GM21737 (cell line): Measurements from ENCODE around the gene LDHD.
A peak's percentile ranks its signal among the peaks of the same experiment; 100 is the strongest.
"Not testable (repeated sequence)": the region's sequence is repeated elsewhere in the genome, so short reads cannot be mapped to it uniquely, and the experiment has no call there.

Experiments
- ATAC-seq: cut with Tn5 transposase; IDR thresholded peaks from one replicate; pipeline ENCODE4 v1.9.1; 2021; ENCODE audit warnings: mild to moderate bottlenecking, moderate library complexity; ENCODE audit not compliant: unreplicated experiment

LDHD gene

DNA sequence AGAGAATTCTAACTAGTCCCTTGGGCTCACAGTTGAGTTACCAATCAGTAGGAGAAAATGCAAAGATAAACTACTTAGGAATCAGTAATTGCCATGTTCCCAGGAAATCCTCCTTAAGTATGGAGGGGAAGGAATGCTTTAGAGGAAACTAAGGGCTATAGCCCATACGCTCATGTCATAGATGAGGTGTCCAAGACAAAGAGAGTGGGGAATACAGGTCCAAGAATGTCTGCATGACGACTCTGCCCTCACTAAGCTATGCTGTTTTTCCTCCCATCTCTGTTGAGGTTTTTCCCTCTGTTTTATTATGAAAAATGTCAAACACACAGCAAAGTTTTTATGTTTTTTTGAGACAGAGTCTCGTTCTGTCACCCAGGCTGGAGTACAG, 16.0 kb downstream of the LDHD start:
- ATAC-seq = no peak

DNA sequence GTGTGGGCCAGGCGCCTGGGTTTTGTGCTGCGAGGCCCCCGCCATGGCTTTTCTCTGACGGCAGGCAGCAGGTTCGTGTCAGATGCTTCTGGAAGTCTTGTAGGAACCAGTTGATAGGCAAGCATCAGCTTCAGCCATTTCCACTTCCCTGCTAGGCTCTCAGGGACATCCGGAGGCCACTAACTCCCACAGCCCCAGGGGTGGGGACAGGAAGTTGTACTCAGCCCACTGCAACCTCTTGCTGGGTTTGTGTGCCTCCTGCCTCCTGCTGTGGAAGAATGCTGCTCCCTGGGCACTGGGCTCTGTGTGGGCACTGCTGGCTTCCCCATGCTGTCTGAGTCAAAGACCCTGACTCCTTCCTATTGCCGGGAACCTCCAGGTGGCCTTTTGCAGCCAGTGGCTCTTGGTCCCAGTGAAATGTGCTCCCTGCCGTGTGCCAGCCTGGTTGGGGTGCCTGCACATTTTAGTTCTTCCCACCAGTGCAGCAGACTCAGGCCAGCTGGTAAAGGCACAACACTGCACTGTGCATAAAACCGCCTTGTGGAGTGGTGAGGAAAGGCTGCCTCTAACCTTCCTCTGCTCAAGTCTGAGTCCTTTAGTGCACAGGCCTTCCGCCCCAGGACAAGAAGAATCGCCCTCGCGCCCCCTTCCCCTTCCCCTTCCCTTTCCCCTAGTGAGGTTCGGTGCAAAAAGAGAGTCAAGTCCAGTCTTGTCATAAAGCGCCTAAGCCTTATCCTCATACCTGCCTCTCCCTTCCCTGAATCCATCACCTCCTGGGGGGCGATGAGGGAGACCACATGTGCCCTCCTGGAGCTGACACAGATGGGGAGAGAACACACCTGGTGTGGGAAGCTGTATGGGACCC, 16.6 kb downstream of the LDHD start:
- peak; percentile 66 for ATAC-seq

DNA sequence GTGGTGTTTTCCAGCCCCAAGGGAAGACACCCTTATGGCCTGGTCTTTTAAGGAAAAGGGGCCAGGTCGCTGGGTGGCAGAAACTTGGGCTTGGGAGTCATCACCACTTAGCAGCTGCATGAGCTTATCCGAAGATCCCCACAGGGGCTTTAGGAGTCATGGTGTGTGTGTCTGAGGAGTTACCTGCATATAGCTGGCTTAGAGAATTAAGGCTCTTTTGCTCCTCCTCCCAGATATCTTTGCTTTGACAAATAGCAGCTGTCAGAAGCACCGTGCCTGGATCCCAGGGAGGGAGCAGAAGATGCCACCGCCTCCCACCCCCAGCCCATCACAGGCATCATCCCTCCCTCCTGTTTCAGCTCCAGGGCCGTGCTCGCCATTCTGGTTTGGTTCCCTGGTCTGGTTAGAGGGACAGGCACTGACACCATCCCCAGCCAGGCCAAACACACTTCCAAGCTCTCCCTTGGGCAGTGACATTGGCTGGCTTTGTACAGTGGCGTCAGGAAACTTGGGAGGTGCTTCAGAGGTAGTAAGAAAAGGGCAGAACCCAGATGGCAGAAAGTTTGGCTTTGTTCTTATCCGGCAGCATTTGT, 17.4 kb downstream of the LDHD start:
- ATAC-seq = no peak

DNA sequence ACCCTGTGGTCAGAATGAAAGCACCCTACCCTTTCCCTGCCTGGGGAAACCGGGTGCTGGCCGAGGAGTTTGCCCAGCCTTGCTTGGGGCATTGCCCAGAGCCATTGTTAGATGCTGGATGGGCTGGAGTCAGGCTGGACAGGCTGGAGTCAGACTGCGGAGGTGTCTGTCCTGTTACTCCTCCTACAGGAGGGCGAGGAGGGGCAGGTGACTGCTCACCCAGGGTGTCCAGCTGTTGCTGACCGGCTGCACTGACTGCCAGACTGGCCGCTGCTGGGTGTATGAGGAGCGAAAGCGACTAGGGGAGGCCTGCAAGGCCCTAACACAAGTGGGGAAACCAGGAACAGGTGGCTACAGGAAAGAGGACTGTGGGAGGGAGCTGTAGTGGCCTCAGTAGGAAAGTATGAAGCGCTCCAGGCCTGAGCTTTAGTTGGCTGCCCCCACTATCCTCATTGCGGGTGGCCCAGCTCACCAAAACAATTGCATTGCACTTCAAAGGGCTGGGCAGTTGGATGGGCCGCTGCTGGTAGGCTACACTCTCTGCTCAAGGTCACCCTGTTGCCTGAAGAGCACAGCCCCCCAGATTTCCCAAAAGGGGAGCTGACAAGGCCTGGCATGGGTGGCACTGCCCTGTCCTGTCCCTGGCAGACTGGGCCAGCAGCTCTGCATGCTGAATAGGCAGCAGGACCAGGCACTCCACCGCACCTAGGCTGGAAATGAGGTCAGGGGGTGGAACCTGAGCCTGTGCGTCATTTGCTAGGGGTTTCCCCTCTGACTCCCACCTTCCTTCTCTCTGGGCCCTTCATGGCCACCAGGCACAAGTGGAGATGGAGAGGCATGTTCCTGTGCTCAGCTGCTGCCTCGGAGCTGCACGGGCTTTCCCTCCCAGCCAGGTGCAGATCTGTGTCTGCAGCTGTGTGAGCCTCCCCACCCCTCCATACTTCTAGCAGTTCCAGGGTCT, 18.4 kb downstream of the LDHD start:
- peak; percentile 49 for ATAC-seq

DNA sequence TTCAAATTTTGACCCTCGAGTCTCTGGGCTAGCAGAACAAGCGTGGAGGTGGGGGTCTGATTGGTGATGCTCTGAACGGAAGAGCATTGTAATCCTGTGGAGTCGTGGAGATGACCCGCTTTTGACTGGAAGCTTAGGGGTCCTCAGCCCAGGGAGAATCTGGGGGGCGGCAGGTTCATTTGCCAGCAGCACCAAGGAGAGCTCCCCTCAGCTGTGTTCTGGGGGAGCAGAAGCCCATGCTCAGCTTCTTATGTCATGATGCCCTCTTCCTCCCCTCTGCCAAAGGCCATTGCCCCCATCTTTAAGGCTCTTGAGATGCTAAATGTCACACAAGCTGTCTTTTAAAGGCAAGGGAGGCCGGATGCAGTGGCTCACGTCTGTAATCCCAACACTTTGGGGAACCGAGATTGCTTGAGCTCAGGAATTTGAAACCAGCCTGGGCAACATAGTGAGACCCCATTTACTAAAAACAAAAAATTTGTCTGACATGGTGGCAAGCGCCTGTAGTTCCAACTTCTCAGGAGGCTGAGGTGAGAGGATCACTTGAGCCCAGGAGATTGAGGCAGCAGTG, 19.3 kb downstream of the LDHD start:
- ATAC-seq = no peak

DNA sequence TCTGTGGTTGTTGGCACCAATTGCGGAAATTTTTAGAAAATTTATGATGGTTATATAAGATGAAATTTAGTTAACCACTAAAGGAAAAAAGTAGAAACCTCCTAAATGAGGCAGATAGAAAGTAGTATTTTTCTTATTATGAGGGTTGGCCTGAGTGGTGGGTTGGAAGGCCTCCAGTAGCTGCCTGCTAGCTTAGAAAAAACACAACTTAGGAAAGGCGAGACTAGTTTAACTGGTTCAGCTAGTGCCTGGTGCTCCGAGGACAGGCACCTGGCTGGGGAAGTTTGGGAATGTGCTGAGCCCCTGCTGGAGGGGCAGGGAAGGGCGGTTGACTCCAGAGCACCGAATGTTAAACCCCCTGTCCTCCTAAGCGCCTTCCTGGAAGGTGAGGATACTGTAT, 19.9 kb downstream of the LDHD start:
- no peak for ATAC-seq

DNA sequence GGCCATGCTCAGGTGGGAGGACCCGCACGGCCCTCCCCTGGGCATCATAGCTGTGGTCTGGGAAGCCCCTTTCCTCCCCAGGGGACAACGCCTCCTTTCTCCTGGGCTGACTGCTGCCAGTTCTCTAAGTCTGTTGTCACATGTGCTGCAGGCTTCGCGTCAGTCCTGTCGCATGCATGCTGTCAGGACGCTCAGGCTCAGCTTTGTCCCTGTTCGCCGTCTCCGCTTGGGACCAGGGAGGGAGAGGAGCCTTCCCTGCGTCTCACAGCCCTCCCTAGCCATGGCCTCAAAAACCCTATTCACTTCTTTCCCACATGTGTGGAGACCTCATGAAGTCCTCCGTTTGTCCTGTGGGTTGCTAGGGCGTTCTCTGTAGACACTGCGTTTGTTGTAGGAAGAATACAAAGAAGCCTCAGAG, 21.4 kb downstream of the LDHD start:
- no peak for ATAC-seq

DNA sequence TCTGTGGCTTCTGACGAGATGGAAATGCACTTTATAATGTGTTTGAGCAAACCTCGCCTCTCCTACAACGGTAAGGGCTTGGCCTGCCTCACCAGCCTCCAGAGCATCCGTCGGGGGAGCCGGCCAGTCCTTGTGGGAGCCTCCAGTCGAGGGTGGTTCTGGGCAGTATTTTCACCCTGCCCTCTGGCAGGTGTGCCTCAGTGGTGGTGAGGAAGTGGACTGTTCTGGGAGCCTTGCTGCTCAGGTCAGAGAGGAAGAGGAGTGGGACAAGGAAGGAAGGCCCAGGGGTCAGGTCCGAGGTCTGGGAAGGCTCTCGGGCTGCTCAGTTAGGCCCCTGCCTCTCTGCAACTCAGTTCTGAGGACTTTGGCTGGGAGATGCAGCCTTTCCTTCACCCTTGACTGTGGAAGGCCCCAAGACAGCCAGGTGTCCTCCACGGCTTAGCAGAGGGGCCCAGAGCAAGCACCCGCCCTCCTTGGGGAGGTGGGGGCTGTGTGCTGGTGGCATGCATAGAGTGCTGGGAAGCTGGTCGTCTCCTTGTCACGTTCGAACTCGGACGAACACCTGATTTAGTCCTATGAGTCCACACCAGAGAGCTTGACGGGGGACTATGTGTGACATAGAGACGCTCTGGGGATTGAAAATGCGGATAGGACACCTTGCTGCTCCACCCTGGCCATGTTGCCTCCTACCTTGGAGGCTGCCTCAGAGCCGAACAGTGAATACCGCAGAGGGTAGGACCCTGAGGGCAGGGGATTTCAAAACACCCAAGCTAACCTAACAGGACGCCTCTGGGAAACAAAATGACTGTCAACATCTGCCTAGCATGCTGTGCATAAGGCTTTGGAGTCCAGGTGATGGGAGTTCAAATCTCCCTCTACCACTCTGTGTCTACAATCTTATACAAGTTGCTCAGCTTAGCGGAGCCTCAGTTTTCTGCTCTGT, 22.7 kb downstream of the LDHD start:
- ATAC-seq = no peak

DNA sequence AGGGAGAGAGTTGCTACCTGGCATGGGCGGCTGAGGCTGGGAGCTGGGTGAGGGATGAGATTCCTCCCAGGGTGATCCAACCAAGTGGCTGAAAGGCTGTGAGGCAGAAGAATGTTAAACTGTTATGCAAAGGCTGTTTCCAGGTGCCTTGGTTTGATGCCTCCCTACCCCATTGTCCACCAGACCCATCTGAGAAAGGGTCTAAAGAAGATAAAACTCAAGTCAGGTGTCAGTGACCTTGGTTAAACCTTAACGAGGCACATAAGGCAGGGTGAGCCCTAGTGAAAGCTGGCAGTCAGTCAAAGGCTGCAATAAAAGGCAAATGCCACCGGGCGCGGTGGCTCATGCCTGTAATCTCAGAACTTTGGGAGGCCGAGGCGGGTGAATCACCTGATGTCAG, 23.8 kb downstream of the LDHD start:
- no peak for ATAC-seq

DNA sequence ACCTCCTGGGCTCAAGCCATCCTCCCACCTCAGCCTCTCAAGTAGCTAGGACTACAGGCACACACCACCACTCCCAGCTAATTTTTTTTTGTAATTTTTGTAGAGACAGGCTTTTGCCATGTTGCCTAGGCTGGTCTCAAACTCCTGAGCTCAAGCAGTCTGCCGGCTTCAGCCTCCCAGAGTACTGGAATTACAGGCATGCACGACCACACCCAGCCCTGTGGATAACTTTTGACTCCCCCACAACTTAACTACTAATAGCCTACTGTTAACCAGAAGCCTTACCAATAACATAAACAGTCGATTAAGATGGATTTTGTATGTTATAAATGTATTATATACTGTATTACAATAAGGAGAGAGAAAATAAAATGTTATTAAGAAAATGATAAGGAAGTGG, 25.0 kb downstream of the LDHD start:
- ATAC-seq = not testable (repeated sequence)

DNA sequence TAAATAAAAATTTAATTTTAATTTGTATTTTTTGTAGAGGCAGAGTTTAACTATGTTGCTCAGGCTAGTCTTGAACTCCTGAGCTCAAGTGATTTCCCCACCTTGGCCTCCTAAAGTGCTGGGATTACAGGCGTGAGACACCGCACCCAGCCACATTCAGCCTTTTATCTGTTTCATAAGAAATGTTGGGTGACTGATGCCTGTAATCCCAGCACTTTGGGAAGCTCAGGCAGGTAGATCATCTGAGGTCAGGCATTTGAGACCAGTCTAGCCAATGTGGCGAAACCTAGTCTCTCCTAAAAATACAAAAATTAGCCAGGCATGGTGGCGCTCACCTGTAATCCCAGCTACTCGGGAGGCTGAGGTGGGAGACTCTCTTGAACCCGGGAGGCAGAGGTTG, 25.7 kb downstream of the LDHD start:
- ATAC-seq = not testable (repeated sequence)

DNA sequence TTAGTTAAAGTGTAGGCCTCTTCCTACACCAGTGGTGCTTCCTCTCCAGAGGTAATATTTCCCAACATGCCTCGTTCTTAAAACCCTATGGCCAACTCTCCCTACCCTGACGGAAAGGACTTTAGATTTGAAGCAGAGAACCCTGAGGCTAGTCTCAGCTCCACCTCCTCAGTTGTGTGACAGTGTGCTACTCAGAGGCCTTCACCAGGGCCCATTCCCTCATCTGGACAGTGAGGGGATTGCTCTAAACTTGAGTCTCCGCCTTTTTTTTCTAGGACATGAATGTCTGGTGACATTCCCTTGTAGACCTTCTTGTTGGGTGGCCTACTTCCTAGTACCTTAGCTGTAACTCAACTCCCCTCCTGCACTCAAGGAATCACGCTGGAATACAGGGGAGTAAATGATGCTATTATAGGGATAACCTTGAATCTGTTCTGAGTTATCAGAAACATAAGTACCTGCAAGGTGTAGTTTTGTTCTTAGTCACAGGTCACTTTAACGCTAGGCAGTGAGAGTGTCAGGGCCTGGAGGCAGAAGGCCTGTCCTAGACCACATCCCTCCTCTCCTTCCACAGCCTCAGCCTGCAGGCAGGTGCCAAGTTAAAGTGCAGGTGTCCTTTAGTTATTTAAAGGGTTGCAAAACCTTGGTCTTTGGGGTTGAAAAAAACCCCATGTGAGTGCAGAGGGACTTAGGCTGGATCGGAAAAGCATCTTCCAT, 26.9 kb downstream of the LDHD start:
- no peak for ATAC-seq

DNA sequence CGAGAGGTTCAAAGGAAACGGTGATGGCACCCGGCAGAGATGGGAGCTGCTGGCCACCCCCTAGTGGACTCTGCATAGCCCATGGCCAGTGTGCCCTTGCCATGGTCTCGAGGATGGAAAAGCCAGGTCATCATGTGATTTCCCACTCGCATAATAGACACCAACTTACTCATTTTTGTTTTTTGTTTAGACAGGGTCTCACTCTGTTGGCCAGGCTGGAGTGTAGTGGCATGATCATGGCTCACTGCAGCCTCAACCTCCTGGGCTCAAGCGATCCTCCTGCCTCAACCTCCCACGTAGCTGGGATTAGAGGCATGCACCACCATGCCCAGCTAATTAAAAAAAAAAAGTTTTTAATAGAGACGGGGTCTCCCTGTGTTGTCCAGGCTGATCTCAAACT, 27.6 kb downstream of the LDHD start:
- ATAC-seq = no peak

DNA sequence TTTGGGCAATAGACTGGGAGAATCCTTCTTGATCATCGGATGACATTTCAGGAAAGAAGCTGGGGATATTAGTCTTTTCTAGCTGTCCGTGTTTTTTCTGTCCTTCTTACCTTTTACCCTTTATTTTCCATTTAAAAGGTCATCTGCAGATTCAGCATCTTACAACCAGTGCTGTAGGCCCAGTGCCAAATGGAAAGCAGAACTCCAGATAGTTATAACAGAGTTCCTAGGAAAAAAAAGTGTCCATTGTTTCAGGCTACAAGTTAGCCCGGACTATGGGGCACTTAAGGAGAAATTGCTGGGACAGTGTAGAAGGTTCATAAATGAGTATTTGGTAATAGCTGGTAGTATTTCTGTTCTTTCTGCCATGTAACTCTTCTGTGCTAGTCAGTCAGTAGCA, 28.4 kb downstream of the LDHD start:
- ATAC-seq = no peak

DNA sequence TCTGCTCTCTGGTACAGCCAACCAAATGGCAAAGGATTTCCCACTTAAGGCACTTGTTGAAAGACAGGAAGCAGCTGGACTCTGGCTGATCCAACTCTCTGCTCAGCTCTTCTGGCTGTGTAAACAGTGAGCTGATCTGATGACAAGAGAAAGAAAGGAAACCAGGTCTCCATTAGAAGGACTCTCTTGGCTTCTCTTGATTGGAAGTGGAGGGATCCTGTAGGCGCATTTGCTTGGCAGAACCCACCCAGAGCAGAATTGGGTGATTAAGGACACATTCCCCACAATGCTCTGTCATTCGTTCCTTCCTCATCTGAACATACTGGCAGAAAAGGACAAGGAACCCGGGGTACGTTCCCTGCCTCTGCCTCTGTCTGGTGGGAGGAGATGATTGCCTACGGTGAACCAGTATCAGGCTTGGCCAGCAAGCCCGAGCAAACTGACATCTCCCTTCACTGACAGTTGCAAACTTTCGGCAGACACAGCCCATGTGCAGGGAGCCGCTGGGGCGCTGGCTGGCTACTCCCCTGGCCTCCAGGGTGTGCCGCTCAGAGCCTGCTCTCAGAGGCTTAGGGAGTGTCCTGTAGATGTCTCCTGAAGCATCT, 29.1 kb downstream of the LDHD start:
- ATAC-seq = no peak

DNA sequence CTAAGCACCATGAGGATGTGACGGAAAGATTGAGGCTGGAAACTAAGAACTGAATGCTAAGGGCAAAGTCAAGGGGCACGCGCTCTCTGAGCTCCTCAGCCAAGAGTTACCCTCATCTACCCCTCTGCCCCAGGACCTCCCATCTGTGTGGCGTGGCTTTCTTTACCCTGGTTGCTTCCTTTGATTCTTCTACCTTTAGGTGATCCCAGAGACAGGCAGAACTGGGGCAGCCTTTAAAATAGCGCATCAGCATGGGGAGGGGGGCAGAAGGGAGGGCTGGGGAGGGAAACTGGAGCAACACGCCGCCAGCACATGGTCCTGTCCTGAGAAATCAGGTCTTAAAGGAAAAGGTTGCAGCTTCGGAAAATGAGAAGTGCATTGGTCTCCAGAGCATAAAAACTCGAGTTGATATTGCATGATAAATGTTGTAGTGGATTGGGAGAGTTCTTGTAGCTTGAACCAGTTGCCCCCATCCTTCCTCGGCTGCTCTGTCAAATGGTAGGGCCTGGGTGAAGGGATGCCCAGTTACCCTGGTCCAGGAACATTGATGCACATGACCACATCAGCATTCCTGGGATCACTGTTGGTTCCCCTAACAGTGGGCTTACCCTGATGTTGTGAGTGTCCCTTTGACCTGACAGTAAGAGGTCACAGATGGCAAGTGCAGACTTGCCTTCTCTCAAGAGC, 29.7 kb downstream of the LDHD start:
- no peak for ATAC-seq

DNA sequence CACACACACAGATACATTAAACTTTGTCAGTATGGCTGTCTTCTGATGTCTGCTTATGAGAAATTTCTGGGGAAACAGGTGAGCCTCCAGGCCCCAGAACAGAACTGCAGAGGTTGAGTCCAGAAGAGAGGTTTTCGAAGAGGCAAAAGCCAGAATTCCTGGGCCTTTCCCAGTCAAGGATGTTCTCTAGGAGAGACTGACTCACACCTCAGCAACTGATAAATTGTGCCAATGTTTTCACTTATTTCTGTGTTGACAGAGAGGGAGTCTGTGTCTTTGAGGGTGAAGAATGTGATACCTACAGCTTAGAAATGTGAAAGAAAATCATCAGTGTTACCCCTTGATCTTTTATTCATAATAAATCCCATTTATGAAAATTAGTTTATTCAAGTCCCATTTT, 30.3 kb downstream of the LDHD start:
- no peak for ATAC-seq

DNA sequence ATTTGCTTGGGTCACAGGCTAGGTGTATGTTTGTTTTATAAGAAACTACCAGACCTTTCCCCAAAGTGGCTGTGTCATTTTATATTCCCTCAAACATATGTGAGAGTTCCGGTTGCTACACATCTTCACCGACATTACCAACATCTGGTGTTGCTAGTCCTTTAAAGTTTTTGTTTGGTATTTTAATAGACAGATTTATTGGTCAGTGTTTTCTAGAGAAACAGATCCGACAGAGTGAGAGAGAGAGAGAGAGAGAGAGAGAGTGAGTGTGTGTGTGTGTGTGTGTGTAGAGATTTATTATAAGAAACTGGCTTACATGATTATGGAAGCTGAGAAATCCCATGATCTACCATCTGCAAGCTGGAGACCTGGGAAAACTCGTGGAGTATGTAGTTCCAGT, 31.0 kb downstream of the LDHD start:
- no peak for ATAC-seq
